Osteoblast (primary cell): Measurements from ENCODE around the gene DEFB112. TPM values are rescaled to one million over a fixed set of nuclear protein-coding genes. Genes with fewer than 3 reads are reported as not detected.
A peak's percentile ranks its signal among the peaks of the same experiment; 100 is the strongest.

Experiments
- DNase-seq: peaks from one replicate; pipeline ENCODE4 v3.0.0; 2011; ENCODE audit warnings: low spot score, mixed read lengths; ENCODE audit not compliant: insufficient read length; ENCODE audit errors: missing footprints
- H2AFZ ChIP-seq: 2 replicates; pipeline ENCODE4 v1.6.0; 2011; ENCODE audit warnings: mild to moderate bottlenecking, low read length
- H3K27ac ChIP-seq: 2 replicates; pipeline ENCODE4 v1.5.1; 2011; ENCODE audit warnings: mild to moderate bottlenecking, low read depth, low read length, moderate library complexity
- H3K27me3 ChIP-seq: 2 replicates; pipeline ENCODE4 v1.6.0; 2012; ENCODE audit warnings: mild to moderate bottlenecking, control low read depth, inconsistent platforms, low read length, moderate library complexity; ENCODE audit not compliant: insufficient read depth
- H3K36me3 ChIP-seq: 2 replicates; pipeline ENCODE4 v1.5.1; 2011; ENCODE audit warnings: mild to moderate bottlenecking, low read length, control low read depth, moderate library complexity; ENCODE audit not compliant: insufficient read depth
- H3K4me1 ChIP-seq: 2 replicates; pipeline ENCODE4 v1.5.1; 2011; ENCODE audit warnings: mild to moderate bottlenecking, low read length, control low read depth, moderate library complexity; ENCODE audit not compliant: insufficient read depth
- H3K4me2 ChIP-seq: 2 replicates; pipeline ENCODE4 v1.6.0; 2011; ENCODE audit warnings: mild to moderate bottlenecking, low read length; ENCODE audit not compliant: insufficient read depth
- H3K4me3 ChIP-seq: fragments of 200-600 bp; sonication (generic); 3 replicates; pipeline ENCODE4 v1.5.1; 2012; ENCODE audit warnings: mild to moderate bottlenecking, low read length, inconsistent platforms; ENCODE audit not compliant: insufficient read depth
- H3K79me2 ChIP-seq: 2 replicates; pipeline ENCODE4 v1.6.0; 2012; ENCODE audit warnings: mild to moderate bottlenecking, low read length, control low read depth, inconsistent platforms; ENCODE audit not compliant: insufficient read depth
- H3K9me3 ChIP-seq: 2 replicates; pipeline ENCODE4 v1.5.1; 2011; ENCODE audit warnings: low read depth, low read length, control low read depth
- H4K20me1 ChIP-seq: 2 replicates; pipeline ENCODE4 v1.6.0; 2012; ENCODE audit warnings: mild to moderate bottlenecking, low read length, control low read depth; ENCODE audit not compliant: insufficient read depth
- CTCF ChIP-seq: IDR thresholded peaks from 2 replicates; pipeline ENCODE4 v1.5.1; 2011; ENCODE audit warnings: mild to moderate bottlenecking, low read depth, low read length, moderate library complexity; ENCODE audit errors: extremely low read depth
- total RNA-seq: library from RNA; depleted of rRNA; stranded (reverse); fragments of >200 nt; gene quantifications from 2 replicates; pipeline ENCODE4 v1.2.3, GENCODE V29; 2012

Gene DEFB112
- total RNA-seq, 1 donor, result not detected

DNA sequence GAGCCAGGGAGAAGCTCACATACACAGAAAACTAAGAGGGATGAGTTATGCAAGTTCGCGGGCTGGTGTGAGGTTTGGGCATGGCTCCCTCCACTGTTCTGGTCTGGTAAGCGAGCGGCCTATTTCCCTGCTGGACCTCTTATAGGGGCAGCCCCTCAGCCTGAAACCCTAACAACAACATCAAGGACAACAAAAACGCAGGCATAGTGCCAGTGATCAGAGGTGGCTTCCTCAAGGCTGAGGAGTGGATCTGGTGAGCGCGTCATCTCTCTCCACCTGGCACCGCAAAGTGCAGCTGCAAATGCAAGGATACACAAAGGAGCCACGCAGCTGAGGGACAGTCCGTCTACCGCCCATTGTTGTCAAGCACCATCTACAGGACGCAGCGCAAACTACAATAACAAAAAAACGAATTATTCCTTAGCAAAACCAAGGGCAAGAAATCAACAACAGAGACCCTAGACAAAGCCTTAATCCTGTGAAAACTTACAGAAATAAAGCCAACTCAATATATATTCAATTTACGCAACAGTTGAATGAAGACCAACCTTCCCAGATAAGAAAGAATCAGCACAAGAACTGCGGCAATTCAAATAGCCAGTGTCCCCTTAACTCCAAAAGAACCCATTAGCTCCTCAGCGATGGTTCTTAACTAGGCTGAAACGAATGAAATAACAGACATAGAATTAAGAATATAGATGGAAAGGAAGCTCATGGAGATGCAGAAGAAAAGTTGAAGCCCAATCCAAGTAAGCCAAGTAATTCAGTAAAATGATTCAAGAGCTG is 18.8 kb downstream of the DEFB112 start:
- DNase-seq, result peak; percentile 36
- no peaks in the 10 kb centered on the region for H3K4me1 ChIP-seq
- no peaks in the 10 kb centered on the region for H3K36me3 ChIP-seq
- H3K79me2 ChIP-seq, result no peaks in the 10 kb centered on the region
- H3K4me3 ChIP-seq, result no peak overlapping the region
- no peak for TF ChIP-seq CTCF
- H2AFZ ChIP-seq, result no peak overlapping the region
- H3K9me3 ChIP-seq, result no peaks in the 10 kb centered on the region
- H3K4me2 ChIP-seq, result no peak overlapping the region
- H4K20me1 ChIP-seq, result no peaks in the 10 kb centered on the region
- no peaks in the 10 kb centered on the region for H3K27me3 ChIP-seq
- H3K27ac ChIP-seq, result no peak overlapping the region

DNA sequence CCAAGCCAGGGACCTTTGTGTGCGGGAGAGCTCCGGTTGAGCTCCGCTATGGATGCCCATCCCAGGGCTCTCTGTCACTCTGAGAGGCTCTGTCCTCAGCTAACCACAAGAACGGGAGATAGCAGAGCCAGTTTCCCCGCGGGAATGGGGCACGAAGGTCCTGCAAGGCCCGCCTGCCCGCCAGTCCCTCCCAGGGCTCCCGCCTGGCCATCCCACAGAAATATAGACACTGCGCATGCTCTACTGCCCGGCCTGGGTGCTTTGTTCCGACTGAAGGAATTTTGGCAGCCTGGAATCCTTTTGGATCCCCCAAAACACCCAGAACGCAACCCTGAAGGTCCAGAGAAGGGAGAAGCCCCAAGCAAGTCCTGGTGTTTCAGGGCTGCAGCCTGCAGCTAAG is 19.4 kb downstream of the DEFB112 start:
- H3K4me2 ChIP-seq, result no peak overlapping the region
- H3K79me2 ChIP-seq, result no peaks in the 10 kb centered on the region
- no peaks in the 10 kb centered on the region for H3K27me3 ChIP-seq
- H3K4me3 ChIP-seq, result no peak overlapping the region
- no peaks in the 10 kb centered on the region for H3K4me1 ChIP-seq
- H4K20me1 ChIP-seq, result no peaks in the 10 kb centered on the region
- H2AFZ ChIP-seq, result no peak overlapping the region
- H3K27ac ChIP-seq, result no peak overlapping the region
- no peaks in the 10 kb centered on the region for H3K9me3 ChIP-seq
- TF ChIP-seq CTCF, result no peak
- H3K36me3 ChIP-seq, result no peaks in the 10 kb centered on the region
- DNase-seq, result no peak

- Histone ChIP-seq H3K4me2 (no peak overlapping the region), H3K79me2 (no peaks in the 10 kb centered on the region), H3K27ac (no peak overlapping the region), H4K20me1 (no peaks in the 10 kb centered on the region), H3K36me3 (no peaks in the 10 kb centered on the region), H2AFZ (no peak overlapping the region), H3K27me3 (no peaks in the 10 kb centered on the region), H3K4me1 (no peaks in the 10 kb centered on the region), H3K9me3 (no peaks in the 10 kb centered on the region), H3K4me3 (no peak overlapping the region)
- TF ChIP-seq CTCF, result no peak
- no peak for DNase-seq
These were observed 24.5 kb downstream of the DEFB112 start for GRCh38 chr6:50025258-50025657.

- DNase-seq, result no peak
- Histone ChIP-seq H3K79me2 (no peaks in the 10 kb centered on the region), H3K27ac (no peak within 1 kb of the TSS), H3K27me3 (no peaks in the 10 kb centered on the region), H4K20me1 (no peaks in the 10 kb centered on the region), H2AFZ (no peak within 1 kb of the TSS), H3K4me2 (no peak within 1 kb of the TSS), H3K36me3 (no peaks in the 10 kb centered on the region), H3K4me1 (no peaks in the 10 kb centered on the region), H3K9me3 (no peaks in the 10 kb centered on the region), H3K4me3 (no peak within 1 kb of the TSS)
- no peak for TF ChIP-seq CTCF
These were observed 27.8 kb downstream of the DEFB112 start, which contains the start of gene DEFB110 for GRCh38 chr6:50021894-50022293. Gene DEFB110 (minus strand): TSS chr6:50021994. CDS start chr6:50021935, 59 bp downstream.
